HepG2 (cell line): ENCODE results near the gene PFN4. TPM values are rescaled to one million over a fixed set of nuclear protein-coding genes. Genes with fewer than 3 reads are reported as not detected.
A peak's percentile ranks its signal among the peaks of the same experiment; 100 is the strongest.

Experiments
- ATF7 ChIP-seq, 2 experiments: fragments of 450-650 bp in 1 of 2; sonication (generic) in 1 of 2; formaldehyde crosslinking in 1 of 2; IDR thresholded peaks; 2 replicates each; pipeline versions ENCODE4 v1.4.0 to v1.6.1; 2016 to 2020; ENCODE audit warnings: antibody characterized with exemption in 1 of 2, mild to moderate bottlenecking in 1 of 2, missing genetic modification reagents in 1 of 2
- GATA4 ChIP-seq: sonication (generic); IDR thresholded peaks from 2 replicates; pipeline ENCODE4 v1.6.1; 2016; ENCODE audit warnings: antibody characterized with exemption, low read depth, borderline replicate concordance
- HOXA5 ChIP-seq: sonication (generic); formaldehyde crosslinking; IDR thresholded peaks from 2 replicates; pipeline ENCODE4 v1.4.0; 2020; ENCODE audit warnings: missing genetic modification reagents
- KLF12 ChIP-seq: sonication (generic); formaldehyde crosslinking; IDR thresholded peaks from 2 replicates; pipeline ENCODE4 v1.4.0; 2020; ENCODE audit warnings: missing genetic modification reagents, borderline replicate concordance
- NR2C2 ChIP-seq: sonication (generic); formaldehyde crosslinking; IDR thresholded peaks from 2 replicates; pipeline ENCODE4 v1.4.0; 2020; ENCODE audit warnings: missing genetic modification reagents, mild to moderate bottlenecking, moderate library complexity, borderline replicate concordance
- NR3C1 ChIP-seq: sonication (generic); formaldehyde crosslinking; IDR thresholded peaks from 2 replicates; pipeline ENCODE4 v1.4.0; 2020; ENCODE audit warnings: missing genetic modification reagents
- RAD51 ChIP-seq: fragments of 450-650 bp; IDR thresholded peaks from 2 replicates; pipeline ENCODE4 v1.6.1; 2016; ENCODE audit warnings: borderline replicate concordance
- RARA ChIP-seq: IDR thresholded peaks from 2 replicates; pipeline ENCODE4 v1.6.1; 2016; ENCODE audit warnings: missing genetic modification reagents, missing compliant biosample characterization
- SP140L ChIP-seq: sonication (generic); formaldehyde crosslinking; IDR thresholded peaks from 2 replicates; pipeline ENCODE4 v1.4.0; 2020; ENCODE audit warnings: missing genetic modification reagents, borderline replicate concordance
- ZKSCAN1 ChIP-seq: fragments of 150-350 bp; IDR thresholded peaks from 2 replicates; pipeline ENCODE4 v1.6.1; 2014; ENCODE audit warnings: low read length
- ZNF510 ChIP-seq: sonication (generic); formaldehyde crosslinking; IDR thresholded peaks from 2 replicates; pipeline ENCODE4 v1.4.0; 2020; ENCODE audit warnings: low read depth, mild to moderate bottlenecking, missing genetic modification reagents
- ZNF616 ChIP-seq: sonication (generic); formaldehyde crosslinking; IDR thresholded peaks from 2 replicates; pipeline ENCODE4 v1.5.0; 2020; ENCODE audit warnings: low read depth, mild to moderate bottlenecking, missing genetic modification reagents
- ZNF672 ChIP-seq: sonication (generic); formaldehyde crosslinking; IDR thresholded peaks from 2 replicates; pipeline ENCODE4 v1.8.1; 2022; ENCODE audit warnings: missing genetic modification reagents
- ZNF761 ChIP-seq: sonication (generic); formaldehyde crosslinking; conservative IDR thresholded peaks from 2 replicates; pipeline ENCODE4 v1.4.0; 2020; ENCODE audit warnings: mild to moderate bottlenecking, missing genetic modification reagents
- ZSCAN31 ChIP-seq: sonication (generic); formaldehyde crosslinking; IDR thresholded peaks from 2 replicates; pipeline ENCODE4 v1.5.0; 2020; ENCODE audit warnings: low read depth, mild to moderate bottlenecking, missing genetic modification reagents
- polyA plus RNA-seq, 8 experiments: library from polyadenylated mRNA; depleted of rRNA in 3 of 8; stranded (reverse) in 7 of 8; unstranded in 1 of 8; fragments of >200 nt; fragmentation: Illumina TruSeq in 4 of 8; extraction: Trizol in 4 of 8; gene quantifications; 2 replicates each; pipeline versions ENCODE4 v1.2.1 to v1.2.3, GENCODE V29; 2011 to 2016; ENCODE audit warnings: low read depth in 4 of 8, missing spikeins in 1 of 8, mixed read lengths in 1 of 8; ENCODE audit not compliant: insufficient read depth in 1 of 8
- total RNA-seq, 5 experiments: library from RNA; depleted of rRNA; stranded (reverse); fragments of >200 nt; fragmentation: Illumina TruSeq; extraction: Trizol; gene quantifications; 2 replicates each; pipeline ENCODE4 v1.2.3, GENCODE V29; 2016; ENCODE audit warnings: low read depth in 1 of 5
- TF ChIP-seq, protein P1 (sequence below): sonication (generic); formaldehyde crosslinking; conservative IDR thresholded peaks from 2 replicates; pipeline ENCODE4 v1.8.0; 2022; ENCODE audit warnings: missing genetic modification reagents
- TF ChIP-seq, protein P2 (sequence below): sonication (generic); formaldehyde crosslinking; IDR thresholded peaks from 2 replicates; pipeline ENCODE4 v1.4.0; 2020; ENCODE audit warnings: missing genetic modification reagents, borderline replicate concordance
- TF ChIP-seq, protein P3 (sequence below): IDR thresholded peaks from 2 replicates; pipeline ENCODE4 v1.6.1; 2012; ENCODE audit warnings: low read depth, low read length, improper control_type of control experiment
- TF ChIP-seq, protein P4 (sequence below): sonication (generic); formaldehyde crosslinking; IDR thresholded peaks from 2 replicates; pipeline ENCODE4 v1.5.1; 2020; ENCODE audit warnings: missing genetic modification reagents, mild to moderate bottlenecking, borderline replicate concordance

The PFN4 gene
- total and polyA plus RNA-seq, 2 of the 13 experiments (the other 11 are each of a cell fraction or from before 2014, with no cell fraction given) = 0.12 to 0.20 TPM

DNA sequence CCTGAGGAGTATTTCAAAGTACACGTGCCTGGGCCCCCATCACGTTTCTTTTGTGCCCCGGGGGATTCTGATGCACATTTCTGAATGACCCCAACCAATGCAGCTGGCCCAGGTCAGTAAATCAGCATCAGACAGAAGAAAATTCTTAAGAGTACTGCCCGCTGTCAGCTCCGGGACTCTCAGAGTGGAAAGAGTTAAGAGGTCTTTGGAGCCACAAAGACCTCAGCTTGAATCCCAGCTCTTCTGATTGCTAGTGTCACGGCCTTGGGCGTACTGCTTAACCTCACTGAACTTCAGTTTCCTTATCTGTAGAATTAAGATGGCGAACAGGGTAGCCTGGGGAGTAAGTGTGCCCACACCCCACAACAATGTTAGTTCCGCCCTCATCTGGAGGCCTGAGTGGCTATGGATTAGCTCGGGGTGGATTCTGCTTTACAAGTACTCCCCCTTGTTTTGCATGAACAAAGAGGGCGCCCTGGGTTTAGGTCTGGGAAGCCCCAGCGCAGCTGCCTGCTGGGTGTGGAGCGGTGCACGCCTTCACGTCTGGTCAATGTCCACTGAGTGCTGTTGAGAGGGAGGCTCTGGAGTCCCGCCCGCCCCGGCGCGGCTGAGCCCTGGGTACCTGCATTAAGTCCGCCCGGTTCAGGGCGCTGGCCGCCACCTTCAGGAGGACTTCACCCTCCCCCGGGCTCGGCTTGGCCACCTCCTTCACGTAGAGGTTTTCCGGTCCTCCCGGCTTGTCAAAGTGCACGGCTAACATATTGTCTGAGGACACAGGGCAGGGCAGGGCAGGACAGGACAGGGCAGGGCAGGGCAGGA, 39.4 kb downstream of the PFN4 start (continued):
- TF ChIP-seq, protein P1, sequence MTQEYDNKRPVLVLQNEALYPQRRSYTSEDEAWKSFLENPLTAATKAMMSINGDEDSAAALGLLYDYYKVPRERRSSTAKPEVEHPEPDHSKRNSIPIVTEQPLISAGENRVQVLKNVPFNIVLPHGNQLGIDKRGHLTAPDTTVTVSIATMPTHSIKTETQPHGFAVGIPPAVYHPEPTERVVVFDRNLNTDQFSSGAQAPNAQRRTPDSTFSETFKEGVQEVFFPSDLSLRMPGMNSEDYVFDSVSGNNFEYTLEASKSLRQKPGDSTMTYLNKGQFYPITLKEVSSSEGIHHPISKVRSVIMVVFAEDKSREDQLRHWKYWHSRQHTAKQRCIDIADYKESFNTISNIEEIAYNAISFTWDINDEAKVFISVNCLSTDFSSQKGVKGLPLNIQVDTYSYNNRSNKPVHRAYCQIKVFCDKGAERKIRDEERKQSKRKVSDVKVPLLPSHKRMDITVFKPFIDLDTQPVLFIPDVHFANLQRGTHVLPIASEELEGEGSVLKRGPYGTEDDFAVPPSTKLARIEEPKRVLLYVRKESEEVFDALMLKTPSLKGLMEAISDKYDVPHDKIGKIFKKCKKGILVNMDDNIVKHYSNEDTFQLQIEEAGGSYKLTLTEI (CRISPR knock-in tag) = no peak
- no peak; the same call in 1 of the 2 replicates for TF ChIP-seq RARA (CRISPR knock-in tag)
- no peak; the same call in 1 of the 2 replicates for TF ChIP-seq ZKSCAN1
- TF ChIP-seq, protein P2, sequence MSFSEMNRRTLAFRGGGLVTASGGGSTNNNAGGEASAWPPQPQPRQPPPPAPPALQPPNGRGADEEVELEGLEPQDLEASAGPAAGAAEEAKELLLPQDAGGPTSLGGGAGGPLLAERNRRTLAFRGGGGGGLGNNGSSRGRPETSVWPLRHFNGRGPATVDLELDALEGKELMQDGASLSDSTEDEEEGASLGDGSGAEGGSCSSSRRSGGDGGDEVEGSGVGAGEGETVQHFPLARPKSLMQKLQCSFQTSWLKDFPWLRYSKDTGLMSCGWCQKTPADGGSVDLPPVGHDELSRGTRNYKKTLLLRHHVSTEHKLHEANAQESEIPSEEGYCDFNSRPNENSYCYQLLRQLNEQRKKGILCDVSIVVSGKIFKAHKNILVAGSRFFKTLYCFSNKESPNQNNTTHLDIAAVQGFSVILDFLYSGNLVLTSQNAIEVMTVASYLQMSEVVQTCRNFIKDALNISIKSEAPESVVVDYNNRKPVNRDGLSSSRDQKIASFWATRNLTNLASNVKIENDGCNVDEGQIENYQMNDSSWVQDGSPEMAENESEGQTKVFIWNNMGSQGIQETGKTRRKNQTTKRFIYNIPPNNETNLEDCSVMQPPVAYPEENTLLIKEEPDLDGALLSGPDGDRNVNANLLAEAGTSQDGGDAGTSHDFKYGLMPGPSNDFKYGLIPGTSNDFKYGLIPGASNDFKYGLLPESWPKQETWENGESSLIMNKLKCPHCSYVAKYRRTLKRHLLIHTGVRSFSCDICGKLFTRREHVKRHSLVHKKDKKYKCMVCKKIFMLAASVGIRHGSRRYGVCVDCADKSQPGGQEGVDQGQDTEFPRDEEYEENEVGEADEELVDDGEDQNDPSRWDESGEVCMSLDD = no peak
- no peak for TF ChIP-seq NR3C1 (CRISPR knock-in tag)
- TF ChIP-seq ZNF761 (CRISPR knock-in tag) = peak; percentile 82; the same call in 1 of the 2 replicates
- 0 out of 2 replicates have a peak, but pooled peaks have one; percentile 7 for TF ChIP-seq GATA4
- TF ChIP-seq ZNF510 (CRISPR knock-in tag) = no peak; the same call in 1 of the 2 replicates
- no peak; the same call in 1 of the 2 replicates for TF ChIP-seq HOXA5 (CRISPR knock-in tag)
- 0 out of 2 replicates have a peak, but pooled peaks have one; percentile 14 for TF ChIP-seq KLF12 (CRISPR knock-in tag)
- TF ChIP-seq, protein P3, sequence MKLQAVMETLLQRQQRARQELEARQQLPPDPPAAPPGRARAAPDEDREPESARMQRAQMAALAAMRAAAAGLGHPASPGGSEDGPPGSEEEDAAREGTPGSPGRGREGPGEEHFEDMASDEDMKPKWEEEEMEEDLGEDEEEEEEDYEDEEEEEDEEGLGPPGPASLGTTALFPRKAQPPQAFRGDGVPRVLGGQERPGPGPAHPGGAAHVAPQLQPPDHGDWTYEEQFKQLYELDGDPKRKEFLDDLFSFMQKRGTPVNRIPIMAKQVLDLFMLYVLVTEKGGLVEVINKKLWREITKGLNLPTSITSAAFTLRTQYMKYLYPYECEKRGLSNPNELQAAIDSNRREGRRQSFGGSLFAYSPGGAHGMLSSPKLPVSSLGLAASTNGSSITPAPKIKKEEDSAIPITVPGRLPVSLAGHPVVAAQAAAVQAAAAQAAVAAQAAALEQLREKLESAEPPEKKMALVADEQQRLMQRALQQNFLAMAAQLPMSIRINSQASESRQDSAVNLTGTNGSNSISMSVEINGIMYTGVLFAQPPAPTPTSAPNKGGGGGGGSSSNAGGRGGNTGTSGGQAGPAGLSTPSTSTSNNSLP = no peak
- no peak; the same call in none of the 2 replicates for TF ChIP-seq ZSCAN31 (CRISPR knock-in tag)
- peak; percentile 72 for TF ChIP-seq NR2C2 (CRISPR knock-in tag)
- no peak for TF ChIP-seq RAD51
- no peak for TF ChIP-seq ZNF672 (CRISPR knock-in tag)
- no peak for TF ChIP-seq SP140L (CRISPR knock-in tag)
- TF ChIP-seq ZNF616 = no peak
- TF ChIP-seq, protein P4, sequence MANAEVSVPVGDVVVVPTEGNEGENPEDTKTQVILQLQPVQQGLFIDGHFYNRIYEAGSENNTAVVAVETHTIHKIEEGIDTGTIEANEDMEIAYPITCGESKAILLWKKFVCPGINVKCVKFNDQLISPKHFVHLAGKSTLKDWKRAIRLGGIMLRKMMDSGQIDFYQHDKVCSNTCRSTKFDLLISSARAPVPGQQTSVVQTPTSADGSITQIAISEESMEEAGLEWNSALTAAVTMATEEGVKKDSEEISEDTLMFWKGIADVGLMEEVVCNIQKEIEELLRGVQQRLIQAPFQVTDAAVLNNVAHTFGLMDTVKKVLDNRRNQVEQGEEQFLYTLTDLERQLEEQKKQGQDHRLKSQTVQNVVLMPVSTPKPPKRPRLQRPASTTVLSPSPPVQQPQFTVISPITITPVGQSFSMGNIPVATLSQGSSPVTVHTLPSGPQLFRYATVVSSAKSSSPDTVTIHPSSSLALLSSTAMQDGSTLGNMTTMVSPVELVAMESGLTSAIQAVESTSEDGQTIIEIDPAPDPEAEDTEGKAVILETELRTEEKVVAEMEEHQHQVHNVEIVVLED (CRISPR knock-in tag) = peak; percentile 81; the same call in 1 of the 2 replicates
- TF ChIP-seq ATF7 (IDR thresholded peaks at IDR 0.05) = no peak
- TF ChIP-seq ATF7 (CRISPR knock-in tag; IDR thresholded peaks at IDR 0.05) = no peak
